Right kidney (tissue), 1 donor: Measurements from ENCODE around the gene TAS2R46.
"Not testable (repeated sequence)": the region's sequence is repeated elsewhere in the genome, so short reads cannot be mapped to it uniquely, and the experiment has no call there.

ENCODE experiments used
- DNase-seq: peaks from one replicate; pipeline ENCODE4 v3.0.0-alpha.2; 2016

Gene TAS2R46

DNA sequence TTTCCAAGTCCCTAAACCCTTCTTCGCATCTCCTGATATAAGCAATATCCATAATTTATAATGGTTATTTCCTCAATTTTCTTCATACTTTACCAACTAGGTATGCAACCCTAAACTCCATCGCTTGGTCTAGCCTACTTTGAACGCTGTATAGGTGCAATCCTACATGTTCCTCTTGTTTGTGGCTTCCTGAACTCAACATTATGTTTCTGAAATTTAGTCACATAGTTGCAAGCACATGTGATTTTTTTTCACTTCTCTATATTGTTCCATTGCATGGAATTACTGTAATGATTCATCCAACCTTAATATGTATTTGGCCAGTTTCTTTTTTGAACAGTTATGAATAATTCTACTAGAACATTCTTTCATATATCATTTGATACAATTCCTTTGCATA is 28.1 kb downstream of the TAS2R46 start:
- not testable (repeated sequence) for DNase-seq

DNA sequence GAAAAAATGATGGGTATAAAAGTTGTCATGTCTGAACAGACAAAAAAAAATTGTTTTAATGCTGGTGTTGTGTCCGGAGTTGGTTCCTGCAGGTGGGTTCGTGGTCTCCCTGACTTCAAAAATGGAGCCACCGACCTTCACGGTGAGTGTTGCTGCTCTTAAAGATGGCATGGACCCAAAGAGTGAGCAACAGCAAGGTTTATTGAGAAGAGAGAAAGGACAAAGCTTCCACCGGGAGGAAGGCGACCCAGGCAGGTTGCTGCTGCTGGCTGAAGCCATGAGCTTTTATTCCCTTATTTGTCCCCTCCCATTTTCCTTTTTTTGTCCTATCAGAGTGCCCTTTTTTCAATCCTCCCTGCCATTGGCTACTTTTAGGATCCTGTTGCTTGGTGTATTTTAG is 30.8 kb downstream of the TAS2R46 start, which contains the start of gene TAS2R31:
TSS of gene TAS2R31 (minus strand) at position 101 of the 400 bp plus-strand sequence. CDS start at position 29, 72 bp downstream.
- no peak for DNase-seq

DNA sequence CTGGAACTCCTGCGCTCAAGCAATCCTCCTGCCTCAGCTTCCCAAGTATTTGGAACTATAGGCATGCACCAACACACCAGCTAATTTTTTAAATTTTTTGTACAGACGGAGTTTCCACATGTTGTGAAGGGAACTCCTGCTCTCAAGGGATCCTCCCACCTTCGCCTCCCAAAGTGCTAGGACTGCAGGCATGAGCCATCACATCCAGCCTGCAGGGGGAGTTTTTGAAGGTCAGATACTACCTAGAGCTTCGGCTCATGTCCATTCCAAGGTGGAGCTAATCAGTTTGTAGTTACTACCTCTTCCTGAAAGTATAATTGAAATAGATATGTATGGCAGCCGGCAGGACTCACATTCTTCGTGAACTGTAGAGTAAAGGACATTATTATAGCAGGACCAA is 36.0 kb downstream of the TAS2R46 start:
- DNase-seq: no peak

DNA sequence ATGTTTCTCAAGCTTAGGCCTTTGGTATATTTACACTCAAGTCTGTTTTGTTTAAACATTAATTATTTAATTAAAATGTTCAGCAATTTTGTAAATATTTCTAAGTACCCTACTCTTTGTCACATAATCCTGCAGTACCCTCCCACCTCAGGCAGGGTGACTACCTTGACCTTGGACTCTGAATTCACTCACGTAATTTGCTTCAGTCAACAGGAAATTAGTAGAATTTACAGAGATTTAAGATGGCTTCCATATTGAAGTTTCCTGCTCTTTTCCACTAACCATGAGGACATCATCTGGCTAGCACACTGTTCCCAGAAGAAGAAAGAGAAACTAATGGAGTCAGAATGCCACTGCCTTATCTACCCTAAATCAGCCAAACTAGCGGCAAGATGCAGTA is 38.7 kb downstream of the TAS2R46 start:
- no peak for DNase-seq

DNA sequence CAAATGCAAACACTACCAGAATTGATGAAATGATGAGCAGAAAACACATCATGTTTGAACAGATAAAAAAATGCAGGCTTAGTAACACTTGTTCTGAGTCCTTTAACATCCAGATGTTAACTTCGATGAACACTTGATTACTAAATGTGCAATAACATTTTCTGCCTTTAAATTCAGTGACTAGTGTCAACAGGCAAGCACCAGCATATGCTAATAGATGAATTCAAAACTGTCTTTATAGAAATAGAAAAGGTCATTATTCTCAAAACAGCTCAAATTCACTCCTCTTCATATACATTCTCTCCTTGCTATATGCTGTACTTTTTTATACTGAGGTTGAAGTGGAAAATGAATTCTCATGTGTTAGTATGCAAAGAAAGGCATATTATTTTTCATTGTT is 39.6 kb downstream of the TAS2R46 start, which contains the start of gene TAS2R19:
TSS of gene TAS2R19 (minus strand) at position 101 of the 400 bp plus-strand sequence. CDS start at position 52, 49 bp downstream.
- no peak for DNase-seq

DNA sequence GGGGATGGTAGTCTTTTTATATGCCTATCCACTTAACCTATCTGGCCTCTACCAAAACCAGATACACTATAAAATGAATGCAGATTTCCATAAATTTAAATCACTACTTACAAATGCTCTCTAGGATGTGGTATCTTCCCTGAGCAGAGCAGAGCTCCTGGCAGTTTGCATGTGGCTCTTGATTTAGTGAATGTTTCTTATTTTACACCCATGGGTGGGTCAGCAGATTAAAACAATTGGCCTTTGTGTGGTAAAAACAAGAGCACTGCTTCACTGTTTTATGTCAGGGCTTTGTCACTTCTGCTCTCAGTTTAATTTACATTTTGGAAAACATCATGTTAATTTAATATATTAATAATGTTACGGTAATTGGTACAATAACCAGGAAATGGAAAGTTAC is 45.2 kb downstream of the TAS2R46 start:
- DNase-seq: no peak

DNA sequence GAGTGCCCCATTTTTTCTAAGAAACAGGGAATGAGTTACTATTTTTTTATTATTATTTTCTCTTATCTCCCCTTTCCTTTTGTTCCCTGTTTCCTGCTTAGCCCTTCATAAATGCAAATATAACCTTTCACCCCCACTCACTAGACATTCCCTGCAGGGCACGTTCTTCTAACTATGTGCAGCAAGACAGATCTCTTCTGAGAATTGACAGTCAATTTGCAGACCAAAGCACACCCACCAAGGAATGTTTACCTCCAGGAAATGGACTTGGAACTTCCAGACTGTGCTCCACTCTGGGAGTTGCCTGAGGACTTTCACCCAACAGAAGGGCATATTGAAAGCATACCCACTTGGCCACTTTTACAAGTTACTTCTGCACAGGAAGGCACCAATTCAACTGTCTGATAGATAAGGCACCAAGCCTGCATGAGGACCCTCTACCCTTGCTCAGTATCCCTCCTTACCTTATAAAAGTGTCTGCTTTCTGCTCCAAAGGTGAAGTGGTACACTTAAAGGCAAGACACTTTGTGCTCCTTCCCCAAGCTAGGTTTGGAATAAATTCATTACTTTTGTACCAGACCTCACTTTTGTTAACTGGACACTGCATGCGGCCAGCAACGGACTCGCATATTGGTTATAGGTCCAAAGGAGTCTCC is 46.2 kb downstream of the TAS2R46 start:
- no peak for DNase-seq

DNA sequence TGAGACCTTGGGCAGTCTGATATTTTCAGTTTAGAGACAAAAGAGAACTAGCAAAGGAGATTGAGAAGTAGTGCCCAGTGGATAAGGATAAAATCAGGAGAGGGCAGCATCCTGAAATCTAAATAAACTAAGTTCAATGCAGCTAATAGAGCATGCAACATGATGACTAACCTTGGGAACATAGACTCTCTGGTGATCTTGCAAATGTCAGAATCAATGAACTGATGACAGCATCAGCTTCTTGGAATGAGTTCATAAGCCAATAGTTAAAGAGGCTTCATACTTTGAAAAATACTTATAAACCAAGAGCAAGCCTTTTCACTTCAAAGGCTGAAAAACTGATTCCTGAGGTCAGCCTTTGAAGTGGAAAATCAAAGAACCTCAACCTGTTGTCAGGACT is 47.9 kb downstream of the TAS2R46 start:
- no peak for DNase-seq
